Heart left ventricle (tissue), 16 donors: ENCODE data around the gene MMP7. TPM values are rescaled to one million over a fixed set of nuclear protein-coding genes. Genes with fewer than 3 reads are reported as not detected.

ENCODE experiments used
- ATAC-seq, 4 donors: fragments of 200-7000 bp; cut with Tn5 transposase; one replicate each; pipeline ENCODE4 v1.9.1; 2020 to 2022; ENCODE audit warnings: moderate library complexity in 4 of 4, mild to moderate bottlenecking in 3 of 4, moderate number of reproducible peaks in 1 of 4
- DNase-seq, 5 donors: peaks; one replicate each; pipeline ENCODE4 v3.0.0-alpha.2; 2020
- H3K27ac ChIP-seq, 12 donors: fragments of 200-600 bp; sonication (generic) in 4 of 12; one replicate each; pipeline versions ENCODE4 v1.5.0 to v1.8.0; 2016 to 2022; ENCODE audit warnings: mild to moderate bottlenecking in 2 of 12
- H3K27me3 ChIP-seq, 9 donors: fragments of 200-600 bp; sonication (generic) in 2 of 9; one replicate each; pipeline versions ENCODE4 v1.5.1 to v1.8.0; 2016 to 2022; ENCODE audit warnings: mild to moderate bottlenecking in 3 of 9
- H3K36me3 ChIP-seq, 9 donors: fragments of 200-600 bp; sonication (generic) in 2 of 9; one replicate each; pipeline versions ENCODE4 v1.5.0 to v1.8.0; 2018 to 2022; ENCODE audit warnings: mild to moderate bottlenecking in 2 of 9
- H3K4me1 ChIP-seq, 12 donors: fragments of 200-600 bp; sonication (generic) in 4 of 12; one replicate each; pipeline versions ENCODE4 v1.5.0 to v1.8.0; 2016 to 2022; ENCODE audit warnings: mild to moderate bottlenecking in 3 of 12
- H3K4me3 ChIP-seq, 12 donors: fragments of 200-600 bp; sonication (generic) in 4 of 12; one replicate each; pipeline versions ENCODE4 v1.5.0 to v1.8.0; 2017 to 2022; ENCODE audit warnings: mild to moderate bottlenecking in 9 of 12, moderate library complexity in 4 of 12
- H3K9me3 ChIP-seq, 12 donors: fragments of 200-600 bp; sonication (generic) in 4 of 12; one replicate each; pipeline versions ENCODE4 v1.5.0 to v1.8.0; 2016 to 2022; ENCODE audit warnings: mild to moderate bottlenecking in 1 of 12
- POLR2A ChIP-seq, 2 donors: fragments of 450-650 bp; IDR thresholded peaks; one replicate each; pipeline ENCODE4 v1.6.1; 2017; ENCODE audit warnings: antibody characterized with exemption in 2 of 2, mild to moderate bottlenecking in 2 of 2, moderate library complexity in 2 of 2
- WGBS, 4 donors: extraction: QIAGEN DNeasy Blood & Tissue Kit in 2 of 4; methylation state at CpG; one replicate each; pipeline versions ENCODE4 v1.1.5 to v1.1.7; 2013 to 2018; 5-methylcytosine and 5-hydroxymethylcytosine counted together
- intact Hi-C, 10 donors: fragments of 100-400 bp; cut with DNase I; formaldehyde crosslinking; loops; one replicate each; pipeline versions ENCODE4 v1.11.1 to v1.14.2; 2022
- polyA plus RNA-seq, 2 donors: library from polyadenylated mRNA; stranded (reverse); fragments of 200-250 nt; gene quantifications; one replicate each; pipeline ENCODE4 v1.2.3, GENCODE V29; 2013
- total RNA-seq, 9 donors: library from RNA; depleted of rRNA in 2 of 9; stranded (reverse); fragments of >200 nt in 2 of 9; fragmentation: NEBNext Ultra II Directional in 3 of 9; extraction: Animal tissue kit (Norgen Biotek cat#: 25700) in 3 of 9; gene quantifications; one replicate each; pipeline versions ENCODE4 v1.1.0 to v1.2.4, GENCODE V29; 2016 to 2023
- TF ChIP-seq, protein P1 (sequence below), 12 donors: fragments of 200-600 bp; sonication (generic) in 4 of 12; IDR thresholded peaks; one replicate each; pipeline versions ENCODE4 v1.5.0 to v1.8.0; 2018 to 2022; ENCODE audit warnings: antibody characterized with exemption in 12 of 12, mild to moderate bottlenecking in 5 of 12
- donor health status: ischemic (EF 13 %, LVEDD 7.1; RV severe dilation, severe dysfunction).
- donor health status: healthy with polysubstance abuse.
- donor health status: DM: no; HTN: yes; CAD: no.
- donor health status: DM: no; HTN: no; CAD: no.
- donor health status: ischemic (EF 25% LVEDD 6.9; RV normal size, moderate dysfunction).
- donor health status: ischemic (EF 25% LVEDD 5.7; RV mildly dilated, moderate dysfunction).
- donor health status: healthy.
- donor health status: DM: yes; HTN: yes; CAD: no.
- donor health status: ischemic (EF 35%, LVEDD 5.7; RV mildly dilated, moderate dysfunction).
- donor health status: nonischemic (EF 11% LVEDD 7.7; RV severe dilation, severe dysfunction).
- donor health status: DM: yes; HTN: yes; CAD: no.
- donor health status: PGD.
- donor health status: ischemic (EF 29% LVEDD 5.4; RV normal size, mild dysfunction).
- donor health status: nonischemic (EF 23%, LVEDD 6.1; RV moderate dilation, normal function).

MMP7 gene
- total and polyA plus RNA-seq, 11 donors = 1.5 TPM; not detected in 10

DNA sequence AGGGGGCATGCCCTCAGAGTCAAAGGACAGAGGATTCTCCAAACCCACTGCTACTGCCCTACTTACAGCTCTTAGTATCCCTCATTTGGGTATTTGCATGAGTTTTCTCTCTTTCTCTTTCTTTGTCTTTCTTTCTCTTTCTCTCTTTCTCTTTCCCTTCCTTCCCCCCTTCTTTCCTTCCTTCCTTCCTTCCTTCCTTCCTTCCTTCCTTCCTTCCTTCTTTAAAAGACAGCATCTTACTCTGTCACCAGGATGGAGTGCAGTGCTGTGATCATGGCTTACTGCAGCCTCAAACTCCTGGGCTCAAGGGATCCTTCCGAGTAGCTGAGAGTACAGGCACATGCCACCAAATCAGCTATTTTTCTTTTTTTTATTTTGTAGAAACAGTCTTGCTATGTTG is 14.0 kb upstream of the MMP7 start:
- Histone ChIP-seq H3K4me1 (peaks cover 0 to 5% (median 0%) of the 10 kb centered on the region in 12 donors), H3K4me3 (no peak overlapping the region), H3K27ac (no peak overlapping the region), H3K36me3 (no peaks in the 10 kb centered on the region), H3K27me3 (no peaks in the 10 kb centered on the region), H3K9me3 (peaks cover 0 to 6% (median 0%) of the 10 kb centered on the region in 12 donors)
- WGBS, 4 donors = 80 to 89% (median 82%) methylated on average over 1 of the region's 1 CpG
- DNase-seq = no peak
- intact Hi-C loops = no loop called here
- no peak for TF ChIP-seq POLR2A (IDR thresholded peaks at IDR 0.05)
- TF ChIP-seq, protein P1, sequence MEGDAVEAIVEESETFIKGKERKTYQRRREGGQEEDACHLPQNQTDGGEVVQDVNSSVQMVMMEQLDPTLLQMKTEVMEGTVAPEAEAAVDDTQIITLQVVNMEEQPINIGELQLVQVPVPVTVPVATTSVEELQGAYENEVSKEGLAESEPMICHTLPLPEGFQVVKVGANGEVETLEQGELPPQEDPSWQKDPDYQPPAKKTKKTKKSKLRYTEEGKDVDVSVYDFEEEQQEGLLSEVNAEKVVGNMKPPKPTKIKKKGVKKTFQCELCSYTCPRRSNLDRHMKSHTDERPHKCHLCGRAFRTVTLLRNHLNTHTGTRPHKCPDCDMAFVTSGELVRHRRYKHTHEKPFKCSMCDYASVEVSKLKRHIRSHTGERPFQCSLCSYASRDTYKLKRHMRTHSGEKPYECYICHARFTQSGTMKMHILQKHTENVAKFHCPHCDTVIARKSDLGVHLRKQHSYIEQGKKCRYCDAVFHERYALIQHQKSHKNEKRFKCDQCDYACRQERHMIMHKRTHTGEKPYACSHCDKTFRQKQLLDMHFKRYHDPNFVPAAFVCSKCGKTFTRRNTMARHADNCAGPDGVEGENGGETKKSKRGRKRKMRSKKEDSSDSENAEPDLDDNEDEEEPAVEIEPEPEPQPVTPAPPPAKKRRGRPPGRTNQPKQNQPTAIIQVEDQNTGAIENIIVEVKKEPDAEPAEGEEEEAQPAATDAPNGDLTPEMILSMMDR (IDR thresholded peaks at IDR 0.05) = no peak
- ATAC-seq = no peak

DNA sequence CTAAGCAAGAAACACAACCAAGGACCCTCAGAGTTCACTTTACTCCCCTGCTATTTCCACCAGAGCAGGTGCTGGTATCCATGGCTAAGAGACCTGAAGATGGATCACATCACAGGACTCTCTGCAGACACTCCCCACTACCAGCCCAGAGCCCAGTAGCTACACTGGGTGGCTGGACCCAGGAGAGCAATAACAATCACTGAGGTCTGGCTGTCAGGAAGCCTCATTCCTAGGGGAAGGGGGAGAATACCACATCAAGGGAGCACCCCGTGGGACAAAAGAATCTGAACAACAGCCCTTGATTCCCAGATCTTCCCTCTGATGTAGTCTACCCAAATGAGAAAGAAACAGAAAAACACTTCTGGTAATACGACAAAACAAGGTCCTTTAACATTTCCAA is 9.0 kb upstream of the MMP7 start:
- Histone ChIP-seq H3K4me1 (no peaks in the 10 kb centered on the region), H3K36me3 (no peaks in the 10 kb centered on the region), H3K27me3 (peaks cover 0 to 5% (median 0%) of the 10 kb centered on the region in 9 donors), H3K4me3 (no peak overlapping the region), H3K9me3 (peaks cover 0 to 6% (median 0%) of the 10 kb centered on the region in 12 donors), H3K27ac (no peak overlapping the region)
- no peak for TF ChIP-seq POLR2A (IDR thresholded peaks at IDR 0.05)
- TF ChIP-seq, protein P1 (IDR thresholded peaks at IDR 0.05) = no peak
- ATAC-seq (no peak), DNase-seq (no peak)
- 79 to 88% (median 81%) methylated on average over 2 of the region's 2 CpGs for WGBS, 4 donors
- intact Hi-C loops = no loop called here

DNA sequence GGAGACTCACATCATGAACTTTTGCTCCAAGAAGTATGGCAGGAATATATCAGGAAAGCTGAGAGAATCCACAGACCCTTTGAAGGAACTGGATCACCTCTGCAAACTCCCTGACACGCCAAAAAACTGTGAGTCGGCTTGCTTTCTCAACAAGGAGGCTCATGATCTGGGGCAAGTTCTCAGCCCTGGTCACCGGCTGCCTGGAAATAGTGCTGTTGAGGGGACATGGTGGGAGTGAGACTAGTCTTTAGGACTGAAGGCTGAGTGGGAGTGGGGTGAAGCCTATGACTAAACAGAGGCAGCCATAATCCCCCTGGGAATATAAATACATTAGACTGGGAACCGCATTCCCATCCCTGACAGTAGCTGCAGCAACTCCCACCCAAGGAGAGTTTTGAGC is 8.4 kb upstream of the MMP7 start:
- Histone ChIP-seq H3K27ac (no peak overlapping the region), H3K36me3 (no peaks in the 10 kb centered on the region), H3K9me3 (peaks cover 0 to 6% (median 0%) of the 10 kb centered on the region in 12 donors), H3K4me1 (no peaks in the 10 kb centered on the region), H3K4me3 (no peak overlapping the region), H3K27me3 (peaks cover 0 to 5% (median 0%) of the 10 kb centered on the region in 9 donors)
- WGBS, 4 donors = 85 to 89% (median 86%) methylated on average over 4 of the region's 4 CpGs
- no peak for DNase-seq
- no peak for ATAC-seq
- no peak for TF ChIP-seq POLR2A (IDR thresholded peaks at IDR 0.05)
- TF ChIP-seq, protein P1 (IDR thresholded peaks at IDR 0.05) = no peak
- intact Hi-C loops = no loop called here

DNA sequence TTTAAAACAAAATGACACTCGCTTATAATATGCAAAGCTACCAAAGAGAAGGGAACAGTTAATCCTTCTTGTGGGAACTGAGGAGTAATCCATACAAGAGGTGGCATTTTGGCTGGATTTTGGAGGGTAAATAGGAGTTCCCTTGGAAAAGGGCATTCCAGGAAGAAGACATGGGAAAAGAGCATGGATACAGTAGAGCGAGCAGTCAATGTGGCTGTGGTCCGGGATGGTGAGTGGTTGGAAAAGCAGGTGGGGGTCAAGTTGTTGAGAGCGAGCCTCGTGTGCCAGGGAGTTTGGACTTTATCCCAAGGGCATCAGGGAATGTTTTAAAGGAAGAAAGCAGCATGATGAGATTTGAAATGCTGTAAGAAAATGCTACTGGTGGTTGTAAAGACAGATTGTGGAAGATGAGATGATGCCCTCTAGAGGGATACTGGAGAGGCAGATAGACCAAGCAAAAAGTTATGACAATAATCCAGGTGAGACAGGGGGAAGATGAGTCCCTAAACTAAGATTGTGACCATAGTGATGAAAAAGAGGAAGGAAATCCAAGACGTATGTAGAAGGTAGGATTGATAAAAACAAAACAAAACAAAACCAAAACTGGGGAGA is 3.8 kb upstream of the MMP7 start:
- Histone ChIP-seq H3K27me3 (peaks cover 0 to 5% (median 0%) of the 10 kb centered on the region in 9 donors), H3K9me3 (no peaks in the 10 kb centered on the region), H3K4me3 (no peak overlapping the region), H3K4me1 (no peaks in the 10 kb centered on the region), H3K36me3 (no peaks in the 10 kb centered on the region), H3K27ac (no peak overlapping the region)
- no peak for TF ChIP-seq POLR2A (IDR thresholded peaks at IDR 0.05)
- TF ChIP-seq, protein P1 (IDR thresholded peaks at IDR 0.05) = no peak
- intact Hi-C loops = no loop called here
- 70 to 73% (median 72%) methylated on average over 6 of the region's 6 CpGs for WGBS, 4 donors
- ATAC-seq = no peak
- DNase-seq = no peak
